GM18499 (cell line): ENCODE data around the gene IFNG-AS1.
A peak's percentile ranks its signal among the peaks of the same experiment; 100 is the strongest.

Source experiments
- ATAC-seq: cut with Tn5 transposase; IDR thresholded peaks from one replicate; pipeline ENCODE4 v1.9.1; 2021; ENCODE audit warnings: moderate number of reproducible peaks; ENCODE audit not compliant: insufficient read depth, unreplicated experiment

Gene IFNG-AS1

GRCh38 chr12:67991158-67991557 is 1.9 kb downstream of the IFNG-AS1 start:
- peak; percentile 42 for ATAC-seq

GRCh38 chr12:67993143-67993542 is 3.9 kb downstream of the IFNG-AS1 start:
- no peak for ATAC-seq

GRCh38 chr12:67994046-67994445 is 4.8 kb downstream of the IFNG-AS1 start:
- no peak for ATAC-seq

- no peak for ATAC-seq
These were observed 7.1 kb downstream of the IFNG-AS1 start for GRCh38 chr12:67996347-67996746.

- no peak for ATAC-seq
These were observed 9.1 kb downstream of the IFNG-AS1 start for GRCh38 chr12:67998379-67998778.

GRCh38 chr12:67999244-67999643 is 10.0 kb downstream of the IFNG-AS1 start:
- ATAC-seq, result no peak

GRCh38 chr12:68001486-68002466 is 12.5 kb downstream of the IFNG-AS1 start:
- ATAC-seq, result no peak

- ATAC-seq, result no peak
These were observed 14.5 kb downstream of the IFNG-AS1 start for GRCh38 chr12:68003777-68004176.

GRCh38 chr12:68007033-68007432 is 17.8 kb downstream of the IFNG-AS1 start:
- ATAC-seq, result no peak

GRCh38 chr12:68007466-68007865 is 18.2 kb downstream of the IFNG-AS1 start:
- ATAC-seq, result no peak

- no peak for ATAC-seq
These were observed 22.1 kb downstream of the IFNG-AS1 start for GRCh38 chr12:68011206-68011881.

GRCh38 chr12:68011882-68012207 is 22.6 kb downstream of the IFNG-AS1 start:
- peak; percentile 12 for ATAC-seq

GRCh38 chr12:68012712-68013111 is 23.5 kb downstream of the IFNG-AS1 start:
- peak; percentile 78 for ATAC-seq

- no peak for ATAC-seq
These were observed 23.9 kb downstream of the IFNG-AS1 start for GRCh38 chr12:68013181-68013580.

GRCh38 chr12:68016136-68016535 is 26.9 kb downstream of the IFNG-AS1 start:
- ATAC-seq, result no peak

GRCh38 chr12:68018315-68018714 is 29.1 kb downstream of the IFNG-AS1 start:
- ATAC-seq, result no peak

- no peak for ATAC-seq
These were observed 30.8 kb downstream of the IFNG-AS1 start for GRCh38 chr12:68020049-68020448.

- ATAC-seq, result no peak
These were observed 31.5 kb downstream of the IFNG-AS1 start for GRCh38 chr12:68020699-68021098.

- ATAC-seq, result no peak
These were observed 39.4 kb downstream of the IFNG-AS1 start for GRCh38 chr12:68028647-68029046.

GRCh38 chr12:68030248-68030647 is 41.0 kb downstream of the IFNG-AS1 start:
- ATAC-seq, result no peak

- no peak for ATAC-seq
These were observed 41.9 kb downstream of the IFNG-AS1 start for GRCh38 chr12:68031174-68031573.
